Adrenal gland (tissue), 5 donors: ENCODE measurements around the gene CFL1.

Source experiments
- CTCF ChIP-seq, 6 experiments: fragments of 450-650 bp in 4 of 6; fragments of 200-600 bp in 2 of 6; sonication (generic) in 1 of 6; IDR thresholded peaks; 1 replicate in 5 of 6; 2 replicates in 1 of 6; pipeline versions ENCODE4 v1.5.1 to v1.8.0; 2016 to 2021; ENCODE audit warnings: antibody characterized with exemption in 6 of 6, mild to moderate bottlenecking in 2 of 6, moderate library complexity in 1 of 6
- POLR2A ChIP-seq, 2 donors: fragments of 450-650 bp; IDR thresholded peaks; one replicate each; pipeline ENCODE4 v1.6.1; 2017; ENCODE audit warnings: antibody characterized with exemption in 2 of 2, mild to moderate bottlenecking in 2 of 2, moderate library complexity in 1 of 2
- donor health status: DM: no; HTN: no; CAD: no.

- TF ChIP-seq CTCF (IDR thresholded peaks at IDR 0.05) (no peak), POLR2A (IDR thresholded peaks at IDR 0.05) (no peak)
Measured at GRCh38 chr11:65882120-65883057, 24.4 kb upstream of the CFL1 start.
